Body of pancreas (tissue), 4 donors: ENCODE results near the gene OR56A1. TPM values are rescaled to one million over a fixed set of nuclear protein-coding genes. Genes with fewer than 3 reads are reported as not detected.

Source experiments
- ATAC-seq: fragments of 150-250 bp; one replicate; pipeline ENCODE4 v1.9.1; 2016
- DNase-seq, 4 donors: peaks; one replicate each; pipeline ENCODE4 v3.0.0-alpha.2; 2019
- H3K27ac ChIP-seq, 4 donors: fragments of 200-600 bp; sonication (generic); 1 replicate in 3 of 4; 2 replicates in 1 of 4; pipeline versions ENCODE4 v1.5.1 to v1.6.1; 2016 to 2019; ENCODE audit warnings: mild to moderate bottlenecking in 1 of 4, mixed read lengths in 1 of 4, moderate library complexity in 1 of 4
- H3K27me3 ChIP-seq, 2 donors: fragments of 200-600 bp; sonication (generic); one replicate each; pipeline ENCODE4 v1.6.0; 2016; ENCODE audit warnings: mild to moderate bottlenecking in 1 of 2
- H3K36me3 ChIP-seq, 2 donors: fragments of 200-600 bp; sonication (generic); replicated peaks in 1 of 2; 2 replicates each; pipeline ENCODE4 v1.5.1; 2016; ENCODE audit warnings: low read depth in 2 of 2; ENCODE audit not compliant: insufficient read depth in 1 of 2
- H3K4me1 ChIP-seq: fragments of 200-600 bp; sonication (generic); one replicate; pipeline ENCODE4 v1.6.0; 2016
- H3K4me3 ChIP-seq, 2 donors: fragments of 200-600 bp; sonication (generic); 1 replicate in 1 of 2; 2 replicates in 1 of 2; pipeline ENCODE4 v1.5.1; 2016 to 2019
- H3K9me3 ChIP-seq, 3 donors: fragments of 200-600 bp; sonication (generic); 1 replicate in 2 of 3; 2 replicates in 1 of 3; pipeline ENCODE4 v1.5.1; 2016
- CTCF ChIP-seq, 7 experiments: fragments of 450-650 bp in 4 of 7; fragments of 200-600 bp in 3 of 7; sonication (generic) in 3 of 7; IDR thresholded peaks; one replicate each; pipeline ENCODE4 v1.5.1; 2016 to 2019; ENCODE audit warnings: antibody characterized with exemption in 7 of 7
- POLR2A ChIP-seq, 3 donors: fragments of 450-650 bp; IDR thresholded peaks; one replicate each; pipeline ENCODE4 v1.6.1; 2016; ENCODE audit warnings: antibody characterized with exemption in 3 of 3, mild to moderate bottlenecking in 2 of 3
- WGBS, 2 donors: methylation state at CpG; one replicate each; pipeline ENCODE4 v1.1.5; 2017; 5-methylcytosine and 5-hydroxymethylcytosine counted together
- intact Hi-C: fragments of 100-400 bp; cut with DNase I; formaldehyde crosslinking; loops from one replicate; pipeline ENCODE4 v1.15.1; 2023
- total RNA-seq, 2 donors: library from RNA; depleted of rRNA; stranded (reverse); fragments of >200 nt; gene quantifications; one replicate each; pipeline ENCODE4 v1.1.0, GENCODE V29; 2016

OR56A1 gene
- total RNA-seq, 2 donors from 2014 or later: not detected

DNA sequence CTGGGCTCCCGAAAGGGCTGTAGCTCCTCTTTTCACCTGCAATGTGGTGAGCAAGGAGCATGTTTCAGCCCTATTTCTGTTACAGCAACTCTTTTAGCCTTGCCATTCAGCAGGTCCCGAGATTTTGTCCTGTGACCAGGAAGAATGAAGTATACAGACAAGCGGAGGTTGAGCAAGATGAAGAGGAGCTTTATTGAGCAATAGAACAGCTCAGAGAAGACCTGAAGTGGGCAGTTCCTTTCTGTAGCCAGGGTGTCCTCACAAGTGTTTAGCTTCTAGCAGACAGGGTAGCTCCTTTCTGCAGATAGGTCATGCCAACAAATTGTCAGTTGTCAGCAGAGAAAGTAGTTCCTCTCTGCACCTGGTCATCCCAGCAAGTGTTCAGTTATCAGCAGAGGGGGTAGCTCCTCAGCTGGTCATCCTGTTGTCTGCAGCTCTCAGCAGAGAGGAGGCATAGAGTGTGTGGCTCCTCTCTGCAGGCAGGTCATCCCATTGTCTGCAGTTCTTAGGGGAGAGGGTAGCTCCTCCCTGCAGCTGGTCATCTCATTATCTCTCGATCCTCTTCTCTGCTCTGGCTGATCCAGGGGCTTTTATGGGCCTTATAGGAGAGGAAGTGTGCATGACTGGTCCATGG lies 18.4 kb downstream of the OR56A1 start:
- H3K36me3 ChIP-seq: no peaks in the 10 kb centered on the region
- no peak for ATAC-seq
- H3K27me3 ChIP-seq: no peaks in the 10 kb centered on the region
- no peak overlapping the region for H3K27ac ChIP-seq
- no peaks in the 10 kb centered on the region for H3K4me1 ChIP-seq
- intact Hi-C loops: no loop called here
- no peak for TF ChIP-seq CTCF (IDR thresholded peaks at IDR 0.05)
- H3K4me3 ChIP-seq: no peak overlapping the region
- DNase-seq: no peak
- WGBS, 2 donors: 69 to 74% methylated on average over 4 of the region's 4 CpGs
- H3K9me3 ChIP-seq: no peaks in the 10 kb centered on the region

GRCh38 chr11:6006846-6007245 lies 23.7 kb downstream of the OR56A1 start, which contains the start of gene OR56A4:
Gene OR56A4 (minus strand): TSS chr11:6006946. CDS start chr11:6002992, 3,954 bp downstream.
- no peak within 1 kb of the TSS for H3K27ac ChIP-seq
- intact Hi-C loops: no loop called here
- no peak for ATAC-seq
- no peaks in the 10 kb centered on the region for H3K4me1 ChIP-seq
- no peaks in the 10 kb centered on the region for H3K27me3 ChIP-seq
- TF ChIP-seq POLR2A (IDR thresholded peaks at IDR 0.05): no peak
- TF ChIP-seq CTCF (IDR thresholded peaks at IDR 0.05): no peak
- no peaks in the 10 kb centered on the region for H3K36me3 ChIP-seq
- no peaks in the 10 kb centered on the region for H3K9me3 ChIP-seq
- DNase-seq: no peak
- no peak within 1 kb of the TSS for H3K4me3 ChIP-seq

DNA sequence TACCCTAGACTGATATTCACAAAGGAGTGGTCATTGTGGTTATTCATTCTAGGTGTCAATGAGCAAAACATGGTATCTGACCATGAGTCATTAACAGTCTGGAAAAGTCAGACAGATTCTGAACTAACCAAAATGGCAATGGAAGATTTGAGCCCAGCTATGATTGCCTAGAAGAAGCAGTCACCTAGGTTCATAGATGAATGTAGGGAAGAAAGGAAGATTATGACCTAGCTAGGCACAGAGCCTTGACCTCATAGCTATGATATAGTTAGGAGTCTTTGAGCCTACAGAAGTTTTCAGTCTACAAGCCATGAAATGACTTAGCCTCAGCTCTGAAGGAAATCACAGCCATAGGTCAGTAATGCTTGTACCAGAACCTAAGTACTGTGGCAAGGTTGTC lies 24.2 kb downstream of the OR56A1 start:
- ATAC-seq (no peak), DNase-seq (no peak)
- no peak overlapping the region for H3K4me3 ChIP-seq
- no peak overlapping the region for H3K27ac ChIP-seq
- no peaks in the 10 kb centered on the region for H3K4me1 ChIP-seq
- H3K9me3 ChIP-seq: no peaks in the 10 kb centered on the region
- no peaks in the 10 kb centered on the region for H3K27me3 ChIP-seq
- no peak for TF ChIP-seq POLR2A (IDR thresholded peaks at IDR 0.05)
- TF ChIP-seq CTCF (IDR thresholded peaks at IDR 0.05): no peak
- H3K36me3 ChIP-seq: no peaks in the 10 kb centered on the region
- intact Hi-C loops: no loop called here

GRCh38 chr11:6002202-6002699 lies 28.3 kb downstream of the OR56A1 start:
- no peaks in the 10 kb centered on the region for H3K9me3 ChIP-seq
- no peak for DNase-seq
- H3K27me3 ChIP-seq: no peaks in the 10 kb centered on the region
- H3K36me3 ChIP-seq: no peaks in the 10 kb centered on the region
- H3K4me3 ChIP-seq: no peak overlapping the region
- no peak for TF ChIP-seq POLR2A (IDR thresholded peaks at IDR 0.05)
- TF ChIP-seq CTCF (IDR thresholded peaks at IDR 0.05): no peak
- no peak for ATAC-seq
- 65 to 69% methylated on average over 7 of the region's 7 CpGs for WGBS, 2 donors
- H3K4me1 ChIP-seq: no peaks in the 10 kb centered on the region
- H3K27ac ChIP-seq: no peak overlapping the region
- intact Hi-C loops: no loop called here

GRCh38 chr11:5994791-5995190 lies 35.8 kb downstream of the OR56A1 start:
- DNase-seq (no peak), ATAC-seq (no peak)
- Histone ChIP-seq H3K4me3 (no peak overlapping the region), H3K27me3 (no peaks in the 10 kb centered on the region), H3K9me3 (no peaks in the 10 kb centered on the region), H3K27ac (no peak overlapping the region), H3K4me1 (no peaks in the 10 kb centered on the region), H3K36me3 (no peaks in the 10 kb centered on the region)
- TF ChIP-seq CTCF (IDR thresholded peaks at IDR 0.05) (no peak), POLR2A (IDR thresholded peaks at IDR 0.05) (no peak)
- WGBS, 2 donors: 78 to 92% methylated on average over 11 to 14 of the region's 14 CpGs
- intact Hi-C loops: no loop called here
